ENCODE measurements around the gene GYPC.

GRCh38 chr2:126637386-126637785 is 18.6 kb upstream of the GYPC start:
- no peak for TF ChIP-seq POLR2A (IDR thresholded peaks at IDR 0.05)
- TF ChIP-seq CTCF (IDR thresholded peaks at IDR 0.05) = no peak
- no peak for TF ChIP-seq EP300 (IDR thresholded peaks at IDR 0.05; ENCODE audit: low read depth)
- TF ChIP-seq POLR2AphosphoS5 (IDR thresholded peaks at IDR 0.05) = no peak

Data from transverse colon (tissue), 4 donors.